NCI-H187 treated with DMSO at 0.1 percent for 48 hours (cell line): Measurements from ENCODE around the gene REN.

ENCODE experiments used
- DNase-seq: peaks from one replicate; lab custom pipeline; 2025; lab: John Stamatoyannopoulos, UW

REN gene

DNA sequence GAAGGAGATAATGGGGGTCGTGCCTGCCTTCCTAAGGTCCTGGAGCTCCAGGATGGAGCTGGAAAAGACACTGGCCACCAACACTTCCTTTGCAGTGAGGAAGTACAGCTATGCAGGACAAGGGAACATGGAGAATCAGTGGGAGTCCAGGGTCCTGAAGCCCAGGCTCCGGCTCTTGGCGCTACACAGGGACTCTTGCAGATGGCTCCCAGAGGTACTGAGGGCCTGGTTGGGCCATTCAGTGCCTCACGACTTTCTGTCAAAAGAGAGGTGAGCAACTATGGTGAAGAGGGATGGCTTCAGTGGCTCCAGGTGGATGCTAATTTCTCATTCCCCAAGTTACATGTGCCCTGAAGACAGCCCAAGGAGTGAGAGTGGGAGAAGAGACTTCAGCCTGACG, 12.5 kb downstream of the REN start:
- no peak for DNase-seq

DNA sequence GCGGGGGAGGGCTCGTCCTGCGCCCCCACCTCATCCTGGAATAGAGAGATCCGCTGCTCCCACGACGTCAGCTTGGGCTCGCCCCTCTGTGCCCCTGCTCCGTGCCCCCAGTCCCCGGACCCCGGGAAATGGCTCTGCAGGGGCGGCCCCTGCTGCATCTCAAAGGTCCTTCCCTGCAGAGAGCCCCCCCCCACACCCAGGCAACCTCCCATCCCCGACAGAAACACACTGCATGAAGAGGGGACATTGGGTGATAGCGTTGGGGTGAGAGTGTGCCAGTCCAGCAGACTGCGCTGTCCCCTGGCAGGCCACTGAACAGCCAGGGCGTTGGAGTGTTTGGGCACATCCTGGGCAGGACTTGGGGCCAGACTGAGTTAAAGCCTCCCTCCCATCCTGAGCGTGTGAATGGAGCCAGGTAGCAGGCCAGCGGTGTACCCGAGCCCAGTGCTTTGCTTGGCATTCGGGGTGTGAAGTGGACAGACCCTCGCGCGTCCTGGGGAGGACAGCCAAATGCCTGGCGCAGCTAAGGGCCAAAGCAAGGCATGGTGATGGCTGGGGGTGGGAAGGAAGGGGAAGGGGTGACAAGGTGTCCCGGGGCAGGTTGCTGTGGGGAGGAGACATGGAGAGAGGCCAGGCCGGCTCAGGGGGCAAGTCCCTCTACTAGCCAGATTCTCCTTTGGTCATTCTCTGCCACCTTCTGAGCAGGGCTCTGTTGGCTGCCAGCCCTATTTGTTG, 13.7 kb downstream of the REN start:
- DNase-seq, result no peak

DNA sequence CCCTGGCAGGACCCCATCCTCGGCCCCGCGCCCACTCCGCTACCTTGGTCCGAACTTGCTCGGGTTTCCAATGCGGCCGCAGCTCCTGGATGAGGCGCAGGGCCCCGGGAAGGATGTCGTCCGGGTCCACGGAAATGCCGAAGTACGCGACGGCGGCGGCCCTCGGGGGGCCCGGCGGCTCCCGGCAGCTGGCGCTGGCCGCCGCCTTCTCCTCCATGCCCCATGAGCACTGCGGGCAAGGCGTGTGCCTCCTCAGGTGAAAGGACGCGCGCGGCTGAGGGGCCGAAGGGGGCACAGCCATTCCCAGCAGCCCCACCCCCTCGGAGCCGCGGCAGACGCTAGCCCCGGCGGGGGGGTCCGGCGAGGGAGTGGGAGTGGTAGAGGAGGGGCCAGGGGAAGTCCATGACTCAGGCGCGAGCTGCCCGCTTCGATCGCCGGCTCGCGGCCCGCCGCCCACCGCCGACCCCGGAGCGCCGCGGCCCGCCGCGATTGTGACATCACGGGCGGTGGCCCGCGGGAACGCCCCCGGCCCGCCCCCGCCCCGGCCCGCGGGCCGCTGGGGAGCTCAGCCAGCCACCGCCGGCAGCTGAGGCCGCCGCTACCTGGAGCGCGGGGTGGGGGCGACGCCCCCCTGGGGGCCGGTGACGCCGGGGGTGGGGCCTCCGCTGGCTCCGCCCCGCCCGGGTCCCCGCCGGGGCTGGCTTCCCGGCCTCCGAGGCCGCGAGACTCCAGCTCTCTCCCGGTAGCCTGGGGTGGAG, 14.4 kb downstream of the REN start, which contains the start of gene ETNK2:
ETNK2 (minus strand) TSS at position 493 of the 758 bp plus-strand sequence; CDS start at position 301, 192 bp downstream.
- DNase-seq, result no peak

DNA sequence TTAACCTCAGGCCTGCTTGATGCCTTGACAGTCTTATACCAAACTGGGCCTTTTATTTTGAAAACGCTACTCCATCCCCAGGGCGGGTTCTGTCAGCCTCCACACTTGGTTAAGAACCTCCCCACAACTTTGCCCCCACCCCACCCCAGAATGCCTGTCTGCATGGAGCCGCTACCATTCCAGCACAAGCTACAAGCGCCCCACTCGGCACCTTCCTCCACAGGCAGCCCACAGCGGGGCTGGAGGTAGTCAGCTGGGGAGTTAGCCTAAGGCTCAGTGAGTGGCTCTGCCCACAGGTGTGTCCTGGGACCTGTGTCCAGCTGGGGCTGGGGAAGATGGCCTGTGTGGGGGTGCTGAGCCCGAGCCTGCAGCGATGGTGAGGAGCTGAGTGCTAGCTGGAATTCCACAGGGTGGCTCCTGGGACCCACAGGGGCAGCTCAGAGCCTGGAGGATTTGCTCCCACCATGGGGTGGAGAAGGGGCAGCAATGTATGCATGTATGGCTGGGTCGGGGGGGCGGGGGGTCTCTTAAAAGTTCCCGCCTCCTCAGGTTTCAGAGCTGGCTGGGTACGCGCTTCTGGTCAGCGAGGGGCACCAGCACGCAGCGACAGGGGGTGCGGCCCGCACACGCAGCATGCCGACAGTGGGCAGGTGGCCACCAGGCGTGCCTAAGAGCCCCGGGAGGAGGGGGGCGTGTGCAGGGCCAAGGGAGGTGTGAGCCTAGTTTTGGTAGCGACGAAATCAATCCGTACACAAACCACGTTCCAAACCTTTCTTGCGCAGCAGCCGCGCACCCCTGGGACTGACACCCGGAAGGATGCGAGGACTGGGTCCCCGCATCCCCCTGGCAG, 15.2 kb downstream of the REN start:
- DNase-seq, result no peak

DNA sequence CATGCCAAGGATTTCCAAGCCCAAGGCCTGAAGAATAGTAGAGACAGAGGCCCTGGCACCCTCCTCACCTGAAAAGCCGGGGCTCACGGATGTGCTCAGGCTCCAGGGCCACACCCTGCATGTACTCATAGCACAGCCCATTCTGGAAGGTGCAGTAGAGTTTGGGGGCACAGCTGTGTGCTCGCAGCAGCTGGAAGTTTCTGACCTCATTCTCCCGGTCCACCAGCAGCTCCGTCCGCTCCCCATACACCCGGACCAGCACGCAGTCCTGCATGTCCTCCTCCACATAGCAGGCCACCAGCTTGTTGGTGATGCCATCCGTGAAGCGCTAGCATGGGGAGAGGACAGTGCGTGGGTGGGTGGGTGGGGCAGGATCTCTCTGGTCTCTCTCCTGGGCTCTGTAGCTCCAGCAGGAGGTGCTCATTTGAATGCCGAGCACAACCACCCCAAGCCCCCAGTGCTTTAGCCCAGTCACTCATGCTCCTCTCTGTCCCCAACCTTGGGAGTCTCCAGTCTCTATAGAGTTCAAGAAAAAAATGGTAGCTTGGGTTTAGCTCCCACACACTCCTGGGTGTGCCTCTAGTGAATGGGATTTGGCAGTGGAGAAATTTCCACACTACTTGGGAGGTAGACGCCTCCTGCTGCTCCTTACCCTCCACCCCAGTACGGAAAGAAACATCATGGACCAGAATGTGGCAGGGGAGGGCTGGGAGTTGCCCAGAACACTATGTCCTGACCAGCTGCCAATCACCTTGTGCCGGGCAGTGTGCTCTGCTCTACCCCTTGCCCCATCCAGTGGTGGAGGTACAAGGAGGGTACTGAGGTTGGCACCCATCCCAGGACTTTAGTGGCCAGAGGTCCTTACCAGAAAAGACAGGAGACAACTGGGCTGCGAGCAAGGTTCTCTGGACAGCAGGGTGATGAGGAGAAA, 16.2 kb downstream of the REN start:
- no peak for DNase-seq

DNA sequence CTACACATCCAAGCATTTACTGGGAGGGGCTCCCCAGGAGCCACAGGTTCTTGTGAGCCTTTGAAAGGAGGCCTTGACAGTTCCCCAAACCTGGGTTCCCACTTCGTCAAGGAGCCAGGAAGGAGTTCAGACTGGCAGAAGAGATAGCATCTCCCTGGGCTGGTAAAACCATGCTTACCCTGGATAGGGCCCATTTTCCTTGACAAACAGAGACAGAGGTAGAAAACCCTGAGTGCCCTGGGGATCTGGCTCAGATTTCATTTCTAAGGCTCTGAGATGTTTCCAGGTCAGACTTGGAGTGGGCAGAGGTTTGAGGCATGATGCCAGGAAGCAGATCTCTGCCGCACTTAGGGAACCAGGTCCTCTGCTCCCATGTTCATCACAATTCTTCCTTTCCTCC, 17.0 kb downstream of the REN start:
- DNase-seq, result no peak

DNA sequence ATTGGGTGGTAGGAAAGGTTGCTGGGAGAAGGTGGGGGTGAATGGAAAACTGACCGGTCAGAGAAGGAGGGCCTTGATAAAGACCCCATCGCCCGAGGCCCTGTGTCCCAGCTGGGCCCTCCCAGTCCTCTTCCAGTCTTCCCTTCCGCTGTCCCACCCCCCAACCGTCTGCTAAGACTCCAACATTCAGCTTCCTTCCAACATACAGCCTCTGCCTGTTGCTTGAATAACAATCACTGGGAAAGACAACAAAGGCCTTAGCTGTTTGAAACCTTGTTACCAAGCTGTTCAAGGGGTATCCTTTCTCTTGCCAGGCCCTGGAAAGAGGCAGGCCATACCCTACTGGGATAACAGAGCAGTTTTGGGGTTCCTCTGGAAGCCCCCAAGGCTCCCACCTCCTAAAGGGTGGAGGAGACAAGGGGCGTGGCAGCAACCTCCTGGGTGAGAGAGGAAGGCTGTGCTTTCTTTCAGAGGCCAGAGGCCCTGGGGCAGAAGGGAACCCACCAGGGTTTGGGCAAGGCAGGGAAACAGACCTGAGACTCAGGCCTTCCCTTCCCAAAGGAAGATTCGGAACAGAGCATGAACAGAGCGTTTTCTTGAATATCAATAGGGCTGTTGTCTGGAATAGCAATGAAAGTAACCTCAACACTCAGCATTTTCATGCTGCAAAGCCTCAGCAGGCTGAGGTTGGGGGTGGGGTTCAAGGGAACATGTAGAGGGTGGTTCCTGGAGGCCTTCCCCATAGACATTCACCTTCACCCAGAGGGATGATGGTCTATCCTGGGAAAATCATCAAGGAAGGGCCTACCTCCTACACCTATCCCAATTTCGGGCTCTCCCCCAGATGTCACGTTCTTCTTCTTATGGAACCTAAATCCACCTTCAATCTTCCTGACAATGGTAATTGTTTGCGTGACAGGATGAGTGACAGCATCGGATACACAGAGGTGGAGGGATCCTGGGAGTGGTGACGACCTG, 18.4 kb downstream of the REN start:
- no peak for DNase-seq

DNA sequence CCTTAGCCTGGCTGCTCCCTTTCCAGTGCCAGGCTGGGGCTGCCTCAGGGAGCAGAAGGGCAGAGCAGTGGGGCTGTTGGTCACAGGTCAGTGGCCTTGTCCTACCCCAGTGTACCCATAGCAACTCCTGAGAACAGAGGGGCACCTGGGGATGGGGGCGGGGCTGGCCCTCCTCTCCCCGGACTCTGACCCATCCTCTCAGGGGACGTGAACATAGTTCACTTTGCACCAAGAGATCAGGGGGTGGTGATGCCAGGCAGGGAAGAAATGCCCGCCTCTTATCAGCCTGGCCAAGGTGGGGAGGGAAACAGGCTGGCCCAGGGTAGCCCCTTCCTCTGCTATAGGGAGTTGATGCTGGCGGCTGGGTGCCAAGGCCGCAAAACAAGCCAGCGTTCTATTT, 19.2 kb downstream of the REN start:
- no peak for DNase-seq

DNA sequence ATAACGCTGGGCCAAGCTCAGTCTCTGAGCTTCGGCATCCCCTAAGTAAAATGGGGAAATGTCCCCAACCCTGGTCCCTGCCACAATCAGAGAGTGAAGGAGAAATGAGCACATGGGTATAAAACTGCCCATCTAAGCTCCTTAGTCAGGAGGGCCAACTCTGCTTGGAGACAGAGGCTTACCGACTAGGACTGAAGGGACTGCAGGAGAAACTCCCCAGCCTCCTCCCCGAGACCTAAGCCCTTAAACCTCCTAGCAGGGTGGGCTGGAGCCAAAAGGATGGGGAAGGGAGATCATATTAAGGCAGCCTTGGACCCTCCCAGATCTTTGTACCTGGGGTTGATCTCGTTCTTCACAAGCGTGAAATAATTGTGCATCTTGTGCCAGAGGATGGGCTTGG, 19.8 kb downstream of the REN start:
- DNase-seq, result no peak

DNA sequence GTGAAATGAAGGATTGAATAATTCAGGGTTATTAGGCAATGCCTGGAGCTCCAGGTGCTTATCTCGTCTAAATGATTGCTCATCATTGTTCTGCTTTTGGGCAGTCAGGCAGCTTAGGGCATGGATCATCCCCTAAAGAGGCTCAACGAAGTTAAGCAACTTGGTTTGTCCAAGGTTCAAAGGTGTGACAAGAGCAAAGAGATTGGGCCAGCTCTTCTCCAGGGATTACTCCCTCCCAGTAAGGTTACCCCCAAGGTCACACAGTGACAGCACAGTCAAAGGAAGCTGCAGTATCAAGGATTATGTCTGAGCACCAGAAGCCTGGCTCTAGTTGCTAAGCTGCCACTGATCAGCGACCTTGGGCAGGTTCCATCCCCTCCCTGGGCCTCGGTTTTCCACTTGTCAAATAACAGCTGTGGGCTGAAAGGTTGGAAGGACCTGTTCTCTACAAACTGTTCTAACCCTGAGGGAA, 21.1 kb downstream of the REN start:
- DNase-seq, result no peak

DNA sequence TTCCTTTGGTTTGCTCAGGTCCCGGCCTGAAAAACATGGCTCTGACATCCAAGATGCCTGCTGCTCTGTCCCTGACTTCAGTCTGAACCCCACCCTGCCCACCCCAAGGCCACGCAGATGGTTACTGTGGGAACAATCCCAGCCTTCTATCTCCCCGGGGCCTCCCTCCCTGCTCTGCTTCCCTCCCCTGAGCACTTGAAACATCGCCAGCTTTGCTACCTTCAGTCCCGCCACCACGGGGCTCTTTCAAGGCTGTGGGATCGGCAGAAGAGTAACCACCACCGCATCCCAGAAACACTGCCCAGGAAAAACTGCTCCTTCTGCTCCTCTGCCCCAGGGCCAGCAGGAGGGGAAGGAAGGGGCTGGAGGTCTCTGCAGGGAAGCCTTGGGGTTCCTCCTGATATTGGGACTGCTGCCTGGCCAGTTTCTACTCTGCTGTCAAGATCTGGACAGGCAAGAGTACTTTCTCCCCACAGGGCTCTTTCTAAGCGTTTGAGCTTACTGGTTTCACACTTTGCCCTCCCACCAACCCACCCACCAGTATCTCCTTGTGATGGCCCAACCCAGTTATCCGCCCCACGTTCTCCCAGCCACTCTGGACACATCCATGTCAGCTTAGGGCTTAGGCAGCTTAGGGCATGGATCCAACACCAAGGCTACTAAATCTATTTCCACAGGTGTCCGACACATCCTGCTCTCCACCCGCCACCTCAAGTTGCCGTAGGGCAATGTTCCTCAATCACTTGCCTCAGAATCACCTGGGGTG, 22.7 kb downstream of the REN start:
- DNase-seq, result no peak

DNA sequence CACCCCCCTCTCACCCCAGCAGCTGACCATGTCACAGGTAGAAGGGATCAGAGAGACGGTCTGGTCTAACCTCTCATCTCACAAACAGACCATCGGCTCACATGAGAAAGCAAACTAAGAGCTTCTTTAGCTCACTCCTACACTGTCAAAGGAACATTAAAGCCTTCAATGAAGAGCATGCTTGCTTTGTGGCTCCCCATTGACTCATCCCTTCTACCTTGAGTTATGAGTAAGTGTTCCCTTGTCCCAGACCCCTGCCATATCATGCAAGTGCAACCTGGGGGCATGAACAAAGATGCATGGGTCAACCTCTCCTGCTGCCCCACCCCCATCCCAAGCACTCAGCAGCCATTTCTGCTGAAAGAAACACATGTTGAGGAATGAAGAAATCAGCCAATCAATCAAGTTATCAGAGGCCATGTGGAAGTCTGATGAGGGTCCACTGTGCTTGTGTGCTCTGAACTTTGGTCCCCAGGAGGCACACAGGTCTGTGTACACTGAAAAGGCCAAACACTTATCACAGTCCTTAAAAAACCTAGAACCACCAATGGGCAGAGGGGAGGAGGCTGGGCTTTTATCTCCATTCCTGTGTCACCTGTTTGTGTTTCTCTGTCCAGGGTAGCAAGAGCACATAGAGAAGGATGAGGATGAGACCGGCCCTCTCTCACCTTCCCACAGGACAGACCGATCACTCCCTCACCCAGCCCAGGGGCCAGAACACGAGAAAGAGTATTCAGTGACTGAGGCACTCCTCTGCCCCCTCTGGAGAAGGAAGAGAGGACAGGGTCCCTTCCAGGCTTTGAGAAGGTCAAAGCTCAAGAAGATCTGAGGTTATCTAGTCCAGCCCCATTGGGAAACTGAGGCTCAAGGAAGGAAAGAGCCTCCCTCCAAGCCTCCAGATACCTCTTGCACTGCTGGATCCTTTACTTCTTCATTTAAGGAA, 23.8 kb downstream of the REN start:
- no peak for DNase-seq

DNA sequence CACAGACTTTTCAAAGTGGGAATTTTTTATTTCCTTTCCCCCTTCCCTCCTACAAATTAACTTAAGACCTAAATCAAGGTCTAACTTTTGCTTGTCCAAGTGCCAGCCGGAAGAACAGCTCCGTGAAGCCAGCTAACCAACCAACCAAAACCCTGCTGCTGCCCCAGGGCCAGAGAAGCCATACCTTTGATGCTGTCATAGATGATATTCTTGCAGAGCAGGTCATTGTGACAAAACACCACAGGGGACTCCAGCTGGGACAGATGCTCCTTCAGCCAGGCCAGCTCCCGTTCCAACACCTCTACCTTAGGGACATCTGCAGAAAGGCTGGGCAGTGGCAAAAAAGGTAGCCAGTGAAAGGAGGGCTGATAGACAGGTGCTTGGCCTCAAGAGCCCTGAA, 25.0 kb downstream of the REN start:
- no peak for DNase-seq

DNA sequence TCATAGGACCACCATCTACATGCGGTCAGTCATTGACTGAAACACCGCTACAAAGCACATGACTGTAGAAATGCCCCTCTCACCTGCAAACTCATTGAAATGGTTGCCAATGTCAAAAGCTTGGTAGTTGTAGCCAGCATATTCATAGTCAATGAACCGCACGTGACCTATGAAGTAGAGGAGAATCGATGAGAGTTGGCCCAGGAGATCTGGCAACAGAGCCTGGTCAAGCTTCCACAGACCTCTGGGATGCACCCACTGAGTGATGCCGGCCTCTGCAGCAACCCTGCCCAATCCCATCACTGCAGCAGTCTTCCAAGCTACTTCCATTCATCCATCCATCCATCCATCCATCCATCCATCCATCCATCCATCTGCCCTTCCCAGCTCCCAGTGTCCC, 26.2 kb downstream of the REN start:
- no peak for DNase-seq

DNA sequence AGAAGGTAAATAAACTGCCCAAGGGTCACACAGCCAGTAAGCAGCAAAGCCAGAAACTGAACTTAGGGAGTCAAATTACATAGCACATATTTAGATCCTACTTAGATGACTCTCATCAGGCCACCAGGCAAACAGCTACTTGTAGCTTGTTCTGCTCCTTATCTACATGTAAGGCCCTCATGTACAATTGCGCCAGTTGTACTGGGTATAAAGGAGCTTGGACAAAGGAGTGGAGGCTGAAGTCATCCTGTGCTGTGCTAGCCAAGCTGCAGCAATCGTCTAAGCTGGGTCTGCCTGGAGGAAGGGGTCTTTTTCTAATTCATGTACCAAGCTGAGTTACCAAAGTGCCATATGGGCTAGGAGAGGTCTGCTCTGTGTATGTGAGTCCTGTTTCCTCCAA, 27.0 kb downstream of the REN start:
- DNase-seq, result no peak

DNA sequence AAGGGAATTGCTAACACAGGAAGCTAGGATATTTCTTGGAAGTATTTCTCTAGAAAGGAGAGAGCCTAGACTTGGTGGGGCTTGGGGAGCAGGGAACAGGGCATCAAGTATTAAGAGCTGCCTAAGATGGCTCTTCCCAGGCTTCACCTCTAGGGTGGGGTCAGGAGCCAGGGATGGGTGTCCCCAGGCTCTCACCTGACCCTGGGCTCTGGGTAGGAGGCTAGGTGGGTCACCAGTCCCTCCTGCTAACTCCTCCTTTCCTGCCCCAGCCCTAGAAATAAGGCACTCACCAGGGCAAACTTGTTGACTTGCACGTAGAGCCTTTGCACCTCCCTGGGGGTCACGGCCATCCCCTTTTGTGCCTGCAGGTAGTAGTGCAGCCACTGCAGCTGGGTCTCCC, 29.3 kb downstream of the REN start:
- no peak for DNase-seq

DNA sequence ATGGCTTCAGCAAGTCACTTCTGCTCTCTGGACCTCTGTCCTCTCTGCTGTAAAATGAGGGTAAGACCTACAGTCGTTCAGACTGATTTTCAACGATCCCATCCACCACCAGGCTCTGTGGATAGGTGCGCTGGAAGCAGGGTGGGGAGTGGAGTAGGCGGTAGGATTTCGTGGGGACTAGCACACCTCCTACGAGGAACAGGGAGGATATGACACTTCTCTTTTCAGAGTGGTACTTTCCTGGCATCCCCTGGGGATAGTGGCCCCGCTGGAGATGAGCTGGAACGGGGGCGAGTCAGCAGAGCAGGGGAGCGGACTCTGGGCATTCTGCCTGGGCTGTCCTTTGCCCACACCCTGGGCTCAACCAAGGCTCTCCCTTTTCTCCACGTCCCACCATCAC, 32.0 kb downstream of the REN start:
- DNase-seq, result no peak

DNA sequence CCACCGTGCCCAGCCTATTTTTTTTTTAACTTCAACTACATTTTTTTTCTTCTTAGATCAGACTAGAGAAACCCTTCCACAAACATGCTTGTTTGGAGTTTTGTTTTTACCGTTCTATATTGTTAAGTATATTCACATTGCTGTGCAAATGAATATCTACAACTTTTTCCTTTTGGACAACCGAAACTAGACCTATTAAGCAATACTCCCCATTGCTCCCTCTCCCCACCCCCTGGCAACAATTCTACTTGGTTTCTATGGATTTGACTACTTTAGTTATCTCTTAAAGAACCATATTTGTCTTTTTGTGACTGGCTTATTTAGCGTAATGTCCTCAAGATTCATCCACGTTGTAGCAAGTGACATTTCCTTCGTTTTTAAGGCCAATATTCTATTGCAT, 33.4 kb downstream of the REN start:
- no peak for DNase-seq
